Glutamatergic neuron (in vitro differentiated cells): ENCODE results near the gene FHIT. TPM values are rescaled to one million over a fixed set of nuclear protein-coding genes. Genes with fewer than 3 reads are reported as not detected.
"Not testable (repeated sequence)": the region's sequence is repeated elsewhere in the genome, so short reads cannot be mapped to it uniquely, and the experiment has no call there.

Source experiments
- DNase-seq: peaks from one replicate; pipeline ENCODE4 v3.0.0; 2022
- H3K27ac Mint-ChIP-seq: one replicate; pipeline ENCODE4 v1.8.0; 2020; ENCODE audit warnings: mild to moderate bottlenecking, mixed read lengths, inconsistent platforms; ENCODE audit not compliant: unreplicated experiment
- H3K27me3 Mint-ChIP-seq: one replicate; pipeline ENCODE4 v1.8.0; 2020; ENCODE audit warnings: mild to moderate bottlenecking, moderate library complexity, mixed read lengths, inconsistent platforms; ENCODE audit not compliant: unreplicated experiment
- H3K36me3 Mint-ChIP-seq: one replicate; pipeline ENCODE4 v1.8.0; 2020; ENCODE audit warnings: mild to moderate bottlenecking, mixed read lengths, inconsistent platforms; ENCODE audit not compliant: unreplicated experiment
- H3K4me1 Mint-ChIP-seq: one replicate; pipeline ENCODE4 v1.8.0; 2020; ENCODE audit warnings: mild to moderate bottlenecking, low read depth, mixed read lengths, inconsistent platforms; ENCODE audit not compliant: unreplicated experiment
- H3K4me3 Mint-ChIP-seq: one replicate; pipeline ENCODE4 v1.8.0; 2020; ENCODE audit warnings: mild to moderate bottlenecking, mixed read lengths, inconsistent platforms; ENCODE audit not compliant: unreplicated experiment
- H3K9me3 Mint-ChIP-seq: one replicate; pipeline ENCODE4 v1.8.0; 2020; ENCODE audit warnings: mild to moderate bottlenecking, moderate library complexity, mixed read lengths, inconsistent platforms; ENCODE audit not compliant: unreplicated experiment
- CTCF ChIP-seq: fragments of 200-600 bp; sonication (generic); IDR thresholded peaks from one replicate; pipeline ENCODE4 v1.5.0; 2021; ENCODE audit not compliant: partially characterized antibody, unreplicated experiment
- total RNA-seq: library from RNA; stranded (reverse); fragmentation: NEBNext Ultra II Directional; extraction: Animal tissue kit (Norgen Biotek cat#: 25700); gene quantifications from one replicate; pipeline ENCODE4 v1.2.1, GENCODE V29; 2021; ENCODE audit not compliant: unreplicated experiment

Gene FHIT
- total RNA-seq, 1 donor from 2014 or later = 15.2 TPM

GRCh38 chr3:59936472-59936871 is 1314.8 kb downstream of the FHIT start:
- Mint-ChIP-seq H3K36me3 (no peaks in the 10 kb centered on the region), H3K27me3 (peaks cover 2% of the 10 kb centered on the region), H3K27ac (no peak overlapping the region), H3K4me1 (peaks cover 19% of the 10 kb centered on the region), H3K4me3 (no peak overlapping the region), H3K9me3 (no peaks in the 10 kb centered on the region)
- DNase-seq = no peak
- TF ChIP-seq CTCF = no peak

GRCh38 chr3:59935025-59935424 is 1316.2 kb downstream of the FHIT start:
- H3K9me3 Mint-ChIP-seq = no peaks in the 10 kb centered on the region
- H3K27me3 Mint-ChIP-seq = peaks cover 2% of the 10 kb centered on the region
- no peaks in the 10 kb centered on the region for H3K36me3 Mint-ChIP-seq
- no peak overlapping the region for H3K4me3 Mint-ChIP-seq
- no peak for TF ChIP-seq CTCF
- peaks cover 19% of the 10 kb centered on the region for H3K4me1 Mint-ChIP-seq
- no peak overlapping the region for H3K27ac Mint-ChIP-seq
- no peak for DNase-seq

GRCh38 chr3:59934560-59934959 is 1316.7 kb downstream of the FHIT start:
- H3K4me1 Mint-ChIP-seq = peaks cover 19% of the 10 kb centered on the region
- not testable (repeated sequence) for H3K9me3 Mint-ChIP-seq, H3K27ac Mint-ChIP-seq, H3K36me3 Mint-ChIP-seq, DNase-seq, H3K27me3 Mint-ChIP-seq, H3K4me3 Mint-ChIP-seq

- no peak for TF ChIP-seq CTCF
- DNase-seq = no peak
- H3K9me3 Mint-ChIP-seq = no peaks in the 10 kb centered on the region
- H3K4me1 Mint-ChIP-seq = peaks cover 13% of the 10 kb centered on the region
- no peaks in the 10 kb centered on the region for H3K36me3 Mint-ChIP-seq
- H3K27ac Mint-ChIP-seq = no peak overlapping the region
- no peak overlapping the region for H3K4me3 Mint-ChIP-seq
- peaks cover 3% of the 10 kb centered on the region for H3K27me3 Mint-ChIP-seq
These were observed 1321.1 kb downstream of the FHIT start for GRCh38 chr3:59930170-59930569.

GRCh38 chr3:59927056-59927455 is 1324.2 kb downstream of the FHIT start:
- Mint-ChIP-seq H3K9me3 (no peaks in the 10 kb centered on the region), H3K36me3 (no peaks in the 10 kb centered on the region), H3K4me3 (no peak overlapping the region), H3K4me1 (peaks cover 2% of the 10 kb centered on the region), H3K27me3 (peaks cover 1% of the 10 kb centered on the region), H3K27ac (no peak overlapping the region)
- no peak for TF ChIP-seq CTCF
- DNase-seq = no peak

GRCh38 chr3:59925946-59926345 is 1325.3 kb downstream of the FHIT start:
- peaks cover 6% of the 10 kb centered on the region for H3K4me1 Mint-ChIP-seq
- H3K27ac Mint-ChIP-seq = no peak overlapping the region
- H3K36me3 Mint-ChIP-seq = no peaks in the 10 kb centered on the region
- H3K4me3 Mint-ChIP-seq = no peak overlapping the region
- TF ChIP-seq CTCF = no peak
- H3K27me3 Mint-ChIP-seq = peaks cover 1% of the 10 kb centered on the region
- no peaks in the 10 kb centered on the region for H3K9me3 Mint-ChIP-seq
- no peak for DNase-seq
